Prostate gland (tissue), 2 donors: ENCODE results near the gene MRPS12. TPM values are rescaled to one million over a fixed set of nuclear protein-coding genes. Genes with fewer than 3 reads are reported as not detected.

Experiments
- DNase-seq: peaks from one replicate; pipeline ENCODE4 v3.0.0-alpha.2; 2019; ENCODE audit warnings: low spot score
- H3K27ac ChIP-seq, 2 donors: fragments of 200-600 bp; sonication (generic); 2 replicates each; pipeline ENCODE4 v1.5.1; 2017 to 2019
- H3K27me3 ChIP-seq: fragments of 200-600 bp; sonication (generic); replicated peaks from 2 replicates; pipeline ENCODE4 v1.5.1; 2019; ENCODE audit not compliant: insufficient read depth
- H3K36me3 ChIP-seq, 2 donors: fragments of 200-600 bp; sonication (generic); 1 replicate in 1 of 2; 2 replicates in 1 of 2; pipeline versions ENCODE4 v1.5.1 to v1.8.1; 2017 to 2019
- H3K4me1 ChIP-seq: fragments of 200-600 bp; sonication (generic); replicated peaks from 2 replicates; pipeline ENCODE4 v1.5.1; 2019
- H3K4me3 ChIP-seq, 2 donors: fragments of 200-600 bp; sonication (generic); 2 replicates each; pipeline ENCODE4 v1.5.1; 2017 to 2019
- H3K9me3 ChIP-seq: fragments of 200-600 bp; sonication (generic); 2 replicates; pipeline ENCODE4 v1.5.1; 2017
- CTCF ChIP-seq, 4 experiments: fragments of 200-600 bp in 2 of 4; fragments of 450-650 bp in 2 of 4; sonication (generic) in 2 of 4; IDR thresholded peaks; 1 replicate in 3 of 4; 2 replicates in 1 of 4; pipeline ENCODE4 v1.5.1; 2016 to 2019; ENCODE audit warnings: antibody characterized with exemption in 4 of 4, mild to moderate bottlenecking in 2 of 4, moderate library complexity in 2 of 4
- POLR2A ChIP-seq: fragments of 450-650 bp; IDR thresholded peaks from one replicate; pipeline ENCODE4 v1.6.1; 2016; ENCODE audit warnings: antibody characterized with exemption, mild to moderate bottlenecking
- POLR2AphosphoS5 ChIP-seq: sonication (generic); formaldehyde crosslinking; IDR thresholded peaks from one replicate; pipeline ENCODE4 v1.6.1; 2017; ENCODE audit warnings: antibody characterized with exemption
- WGBS: methylation state at CpG from one replicate; pipeline ENCODE4 v1.1.5; 2018; 5-methylcytosine and 5-hydroxymethylcytosine counted together
- intact Hi-C: fragments of 100-400 bp; cut with DNase I; formaldehyde crosslinking; loops from one replicate; pipeline ENCODE4 v1.14.2; 2022
- total RNA-seq, 2 donors: library from RNA; depleted of rRNA; stranded (reverse); fragments of >200 nt; gene quantifications; one replicate each; pipeline ENCODE4 v1.1.0, GENCODE V29; 2016

MRPS12 gene
- total RNA-seq, 2 donors from 2014 or later: 32.0 to 41.5 TPM

GRCh38 chr19:38946229-38947010 is 15.7 kb downstream of the MRPS12 start:
- Histone ChIP-seq H3K9me3 (no peaks in the 10 kb centered on the region), H3K27me3 (no peaks in the 10 kb centered on the region), H3K27ac (no peak overlapping the region), H3K4me1 (peaks cover 7% of the 10 kb centered on the region), H3K36me3 (no peaks in the 10 kb centered on the region), H3K4me3 (no peak overlapping the region)
- 90% methylated on average over 11 of the region's 11 CpGs for WGBS
- intact Hi-C loops: no loop called here
- DNase-seq: no peak
- TF ChIP-seq CTCF (IDR thresholded peaks at IDR 0.05) (no peak), POLR2A (no peak), POLR2AphosphoS5 (no peak)

DNA sequence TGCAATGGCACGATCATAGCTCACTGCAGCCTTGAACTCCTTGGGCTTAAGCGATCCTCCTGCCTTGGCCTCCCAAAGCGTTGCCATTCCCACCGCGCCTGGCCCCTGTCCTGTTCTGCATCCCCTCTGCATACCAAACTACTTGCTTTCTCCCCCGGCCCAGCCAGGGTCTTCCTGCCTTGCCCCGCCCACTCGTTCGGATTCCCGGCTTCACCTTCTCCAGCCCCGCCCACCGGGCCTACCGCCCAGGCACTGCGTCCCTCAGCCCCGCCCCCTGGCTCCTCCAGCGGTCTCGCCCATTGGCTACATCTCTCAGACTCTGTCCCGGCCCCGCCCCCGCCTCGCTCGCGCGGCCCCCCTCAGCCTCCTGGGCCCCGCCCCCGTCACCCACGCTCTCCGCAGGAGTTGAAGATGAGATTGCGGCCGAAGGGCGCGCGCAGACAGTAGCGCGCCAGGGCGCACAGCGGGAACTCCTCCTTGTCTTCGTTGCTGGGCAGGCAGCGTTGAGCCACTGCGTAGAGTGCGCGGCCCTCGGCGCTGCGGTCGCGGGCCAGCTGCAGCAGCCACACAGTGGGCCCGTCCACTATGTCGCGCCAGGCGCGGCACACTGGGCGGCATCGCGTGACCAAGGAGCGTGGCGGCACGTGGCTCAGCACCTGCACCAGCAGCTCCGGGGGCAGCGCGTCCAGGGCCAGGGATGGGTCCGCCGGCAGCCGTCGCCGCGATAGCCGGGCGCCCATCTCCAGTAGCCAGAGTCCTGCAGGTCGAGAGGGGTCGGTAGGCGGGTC is 19.0 kb downstream of the MRPS12 start:
- Histone ChIP-seq H3K27me3 (no peaks in the 10 kb centered on the region), H3K4me1 (peaks cover 7% of the 10 kb centered on the region), H3K27ac (no peak overlapping the region), H3K4me3 (peak overlapping the region; percentile 9 to 36), H3K9me3 (no peaks in the 10 kb centered on the region), H3K36me3 (no peaks in the 10 kb centered on the region)
- WGBS: 12% methylated on average over 50 of the region's 72 CpGs
- intact Hi-C loops: no loop called here
- TF ChIP-seq POLR2AphosphoS5 (peak; percentile 30), POLR2A (no peak)
- peak; percentile 85 for DNase-seq

DNA sequence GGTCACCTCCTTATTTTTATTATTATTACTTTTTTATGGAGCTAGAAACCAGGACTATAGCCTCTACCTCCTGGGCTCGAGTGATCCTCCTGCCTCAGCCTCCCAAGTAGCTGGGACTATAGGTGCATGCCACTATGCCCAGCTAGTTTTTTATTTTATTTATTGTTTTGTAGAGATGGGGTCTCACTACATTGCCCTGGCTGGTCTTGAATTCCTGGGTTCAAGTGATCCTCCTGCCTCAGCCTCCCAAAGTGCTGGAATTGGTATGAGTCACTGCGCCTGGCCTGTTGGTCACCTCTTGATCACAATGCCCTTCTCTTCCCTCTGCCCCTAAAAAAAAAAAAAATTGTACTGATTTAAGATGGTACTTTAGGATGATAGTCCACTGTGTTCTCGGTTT is 20.4 kb downstream of the MRPS12 start:
- Histone ChIP-seq H3K9me3 (no peaks in the 10 kb centered on the region), H3K4me3 (no peak overlapping the region), H3K27me3 (no peaks in the 10 kb centered on the region), H3K27ac (no peak overlapping the region), H3K36me3 (no peaks in the 10 kb centered on the region), H3K4me1 (peaks cover 7% of the 10 kb centered on the region)
- 91% methylated on average over 3 of the region's 3 CpGs for WGBS
- no peak for DNase-seq
- intact Hi-C loops: no loop called here
- TF ChIP-seq CTCF (IDR thresholded peaks at IDR 0.05): no peak
- TF ChIP-seq POLR2A: no peak
- no peak for TF ChIP-seq POLR2AphosphoS5

GRCh38 chr19:38952395-38953165 is 21.8 kb downstream of the MRPS12 start:
- Histone ChIP-seq H3K4me1 (peaks cover 7% of the 10 kb centered on the region), H3K27me3 (no peaks in the 10 kb centered on the region), H3K4me3 (no peak overlapping the region), H3K27ac (no peak overlapping the region), H3K36me3 (no peaks in the 10 kb centered on the region), H3K9me3 (no peaks in the 10 kb centered on the region)
- intact Hi-C loops: no loop called here
- 60% methylated on average over 13 of the region's 13 CpGs for WGBS
- peak in 2 of 4 experiments; percentile 35 to 38 for TF ChIP-seq CTCF (IDR thresholded peaks at IDR 0.05)
- TF ChIP-seq POLR2AphosphoS5: no peak
- DNase-seq: no peak

GRCh38 chr19:38953677-38954076 is 22.9 kb downstream of the MRPS12 start:
- Histone ChIP-seq H3K4me1 (peaks cover 7% of the 10 kb centered on the region), H3K27ac (no peak overlapping the region), H3K9me3 (no peaks in the 10 kb centered on the region), H3K27me3 (no peaks in the 10 kb centered on the region), H3K4me3 (no peak overlapping the region), H3K36me3 (no peaks in the 10 kb centered on the region)
- DNase-seq: no peak
- intact Hi-C loops: no loop called here
- 79% methylated on average over 4 of the region's 4 CpGs for WGBS
- TF ChIP-seq CTCF (IDR thresholded peaks at IDR 0.05) (no peak), POLR2A (no peak), POLR2AphosphoS5 (no peak)
